Tibial nerve (tissue), 4 donors: ENCODE results near the gene MUSTN1. TPM values are rescaled to one million over a fixed set of nuclear protein-coding genes. Genes with fewer than 3 reads are reported as not detected.

Experiments used
- DNase-seq, 2 donors: peaks; one replicate each; pipeline ENCODE4 v3.0.0-alpha.2; 2019; ENCODE audit warnings: low spot score in 2 of 2
- H3K27ac ChIP-seq, 4 donors: fragments of 200-600 bp; sonication (generic) in 3 of 4; one replicate each; pipeline ENCODE4 v1.5.1; 2017 to 2019; ENCODE audit warnings: mild to moderate bottlenecking in 1 of 4
- H3K27me3 ChIP-seq, 2 donors: fragments of 200-600 bp; sonication (generic) in 1 of 2; one replicate each; pipeline versions ENCODE4 v1.5.1 to v1.6.0; 2017 to 2019
- H3K36me3 ChIP-seq, 3 donors: fragments of 200-600 bp; sonication (generic); one replicate each; pipeline ENCODE4 v1.5.1; 2018 to 2019
- H3K4me1 ChIP-seq, 4 donors: fragments of 200-600 bp; sonication (generic) in 3 of 4; one replicate each; pipeline ENCODE4 v1.5.1; 2017 to 2019
- H3K4me3 ChIP-seq, 4 donors: fragments of 200-600 bp; sonication (generic) in 3 of 4; one replicate each; pipeline ENCODE4 v1.5.1; 2017 to 2019; ENCODE audit warnings: mild to moderate bottlenecking in 1 of 4, moderate library complexity in 1 of 4
- H3K9me3 ChIP-seq, 4 donors: fragments of 200-600 bp; sonication (generic) in 3 of 4; one replicate each; pipeline ENCODE4 v1.5.1; 2017 to 2019
- CTCF ChIP-seq, 5 experiments: fragments of 200-600 bp in 3 of 5; fragments of 450-650 bp in 2 of 5; sonication (generic) in 3 of 5; IDR thresholded peaks; one replicate each; pipeline ENCODE4 v1.5.1; 2016 to 2019; ENCODE audit warnings: antibody characterized with exemption in 5 of 5, mild to moderate bottlenecking in 3 of 5, moderate library complexity in 2 of 5
- EP300 ChIP-seq, 2 donors: sonication (generic); formaldehyde crosslinking; IDR thresholded peaks; one replicate each; pipeline ENCODE4 v1.6.1; 2017; ENCODE audit warnings: antibody characterized with exemption in 2 of 2, mild to moderate bottlenecking in 1 of 2
- POLR2A ChIP-seq, 2 donors: fragments of 450-650 bp; IDR thresholded peaks; one replicate each; pipeline ENCODE4 v1.6.1; 2017; ENCODE audit warnings: antibody characterized with exemption in 2 of 2, mild to moderate bottlenecking in 2 of 2, moderate library complexity in 2 of 2
- WGBS, 2 donors: methylation state at CpG; one replicate each; pipeline ENCODE4 v1.1.5; 2018; 5-methylcytosine and 5-hydroxymethylcytosine counted together
- total RNA-seq, 4 donors: library from RNA; depleted of rRNA; stranded (reverse); fragments of >200 nt; gene quantifications; one replicate each; pipeline ENCODE4 v1.1.0, GENCODE V29; 2016

MUSTN1 gene
- total RNA-seq, 4 donors from 2014 or later = 38.5 to 77.9 (median 64.9) TPM

GRCh38 chr3:52848617-52849016 is 13.8 kb upstream of the MUSTN1 start:
- H3K27ac ChIP-seq = peak overlapping the region in 2 of 4 donors; percentile 63 to 85
- no peaks in the 10 kb centered on the region for H3K9me3 ChIP-seq
- H3K4me1 ChIP-seq = peaks cover 0 to 32% (median 9%) of the 10 kb centered on the region in 4 donors
- DNase-seq = peak in 1 of 2 donors; percentile 27
- H3K36me3 ChIP-seq = peaks cover 0 to 72% (median 11%) of the 10 kb centered on the region in 3 donors
- H3K4me3 ChIP-seq = no peak overlapping the region
- WGBS, 2 donors = 82 to 93% methylated on average over 6 of the region's 7 CpGs
- no peaks in the 10 kb centered on the region for H3K27me3 ChIP-seq
- no peak for TF ChIP-seq POLR2A (IDR thresholded peaks at IDR 0.05)
- TF ChIP-seq EP300 (IDR thresholded peaks at IDR 0.05) = no peak
- TF ChIP-seq CTCF (IDR thresholded peaks at IDR 0.05) = no peak

DNA sequence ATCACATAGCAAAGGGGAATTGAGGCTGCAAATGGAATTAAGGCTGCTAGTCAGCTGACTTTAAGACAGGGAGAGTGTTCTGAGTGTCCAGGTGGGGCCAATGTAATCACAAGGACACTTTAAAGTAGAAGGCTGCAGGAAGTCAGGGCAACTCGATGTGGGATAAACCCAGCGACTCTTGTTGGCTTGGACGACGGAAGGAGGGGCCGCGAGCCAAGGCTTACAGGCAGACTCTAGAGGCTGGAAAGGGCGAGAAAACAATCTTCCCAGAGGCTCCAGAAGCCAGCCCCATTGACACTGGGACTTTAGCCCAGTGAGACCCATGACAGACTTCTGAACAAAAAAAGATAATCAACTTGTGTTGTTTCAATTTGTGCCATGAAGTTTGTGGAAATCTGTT is 12.9 kb upstream of the MUSTN1 start:
- TF ChIP-seq CTCF (IDR thresholded peaks at IDR 0.05) = no peak
- TF ChIP-seq POLR2A (IDR thresholded peaks at IDR 0.05) = no peak
- TF ChIP-seq EP300 (IDR thresholded peaks at IDR 0.05) = no peak
- Histone ChIP-seq H3K36me3 (peaks cover 0 to 71% (median 6%) of the 10 kb centered on the region in 3 donors), H3K4me1 (peaks cover 0 to 41% (median 9%) of the 10 kb centered on the region in 4 donors), H3K27ac (peak overlapping the region in 1 of 4 donors; percentile 85), H3K9me3 (no peaks in the 10 kb centered on the region), H3K4me3 (no peak overlapping the region), H3K27me3 (no peaks in the 10 kb centered on the region)
- DNase-seq = no peak
- 89 to 90% methylated on average over 7 of the region's 7 CpGs for WGBS, 2 donors

DNA sequence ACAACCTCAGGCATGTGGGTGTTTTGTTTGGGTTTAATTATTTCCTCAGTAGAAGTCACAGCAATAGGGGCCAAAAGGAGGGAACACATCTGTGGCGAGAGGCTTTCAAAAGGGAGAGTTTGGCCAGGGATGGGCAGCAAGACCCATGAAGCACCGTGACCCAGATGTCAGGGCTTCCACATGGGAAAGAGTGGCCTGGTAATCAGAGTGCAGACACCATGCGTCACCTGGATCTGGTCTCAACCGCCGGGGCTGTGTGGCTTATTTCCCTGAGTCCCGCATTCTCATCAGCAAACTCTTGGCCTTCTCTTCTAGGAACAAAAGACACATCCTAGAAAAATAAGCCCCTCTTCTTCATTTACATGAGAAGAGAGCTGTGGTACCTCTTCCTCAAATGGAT is 12.4 kb upstream of the MUSTN1 start:
- Histone ChIP-seq H3K27me3 (no peaks in the 10 kb centered on the region), H3K9me3 (no peaks in the 10 kb centered on the region), H3K36me3 (peaks cover 0 to 71% (median 6%) of the 10 kb centered on the region in 3 donors), H3K27ac (peak overlapping the region in 1 of 4 donors; percentile 85), H3K4me1 (peaks cover 0 to 41% (median 9%) of the 10 kb centered on the region in 4 donors), H3K4me3 (no peak overlapping the region)
- no peak for DNase-seq
- TF ChIP-seq EP300 (IDR thresholded peaks at IDR 0.05) = no peak
- WGBS, 2 donors = 91 to 97% methylated on average over 6 of the region's 6 CpGs

GRCh38 chr3:52846432-52846965 is 11.7 kb upstream of the MUSTN1 start:
- H3K36me3 ChIP-seq = peaks cover 0 to 70% (median 6%) of the 10 kb centered on the region in 3 donors
- peaks cover 0 to 41% (median 9%) of the 10 kb centered on the region in 4 donors for H3K4me1 ChIP-seq

DNA sequence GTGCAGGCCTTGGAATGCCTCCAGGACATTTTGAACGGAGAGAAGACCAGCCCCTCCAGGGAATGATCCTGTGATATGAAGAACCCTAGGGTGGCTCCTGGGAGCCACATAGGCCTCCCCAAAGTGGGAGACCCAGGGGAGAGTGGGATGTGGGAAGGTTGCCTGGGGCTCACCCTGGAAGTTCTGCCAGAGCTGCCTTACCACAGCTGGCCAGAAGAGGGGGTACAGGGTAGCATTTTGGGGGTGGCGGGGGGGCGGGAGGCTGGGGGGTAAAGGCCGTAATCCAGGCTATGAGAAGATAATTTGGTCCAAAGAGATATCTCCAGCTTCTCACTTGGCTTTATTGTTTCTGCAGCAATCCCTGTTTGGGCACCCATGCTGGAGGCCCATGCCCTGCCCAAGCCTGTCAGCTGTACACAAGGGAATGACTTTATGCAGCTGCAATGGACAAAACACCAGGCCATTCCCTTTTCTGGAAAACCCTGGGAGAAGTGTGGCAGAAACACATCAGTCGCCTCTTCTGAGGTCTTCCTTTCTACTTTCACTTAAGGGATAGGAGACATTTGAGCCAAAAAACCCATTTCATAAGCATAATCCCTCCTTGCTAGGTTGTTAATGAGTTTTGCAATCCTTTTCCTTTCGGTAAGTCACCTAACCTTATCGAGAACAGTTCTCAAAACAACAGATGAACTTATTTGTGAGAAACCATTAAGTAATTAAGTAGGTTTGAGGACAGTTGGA is 11.0 kb upstream of the MUSTN1 start:
- Histone ChIP-seq H3K9me3 (no peaks in the 10 kb centered on the region), H3K36me3 (peaks cover 0 to 70% (median 6%) of the 10 kb centered on the region in 3 donors), H3K27me3 (no peaks in the 10 kb centered on the region), H3K27ac (peak overlapping the region; percentile 46 to 89 (median 78)), H3K4me3 (no peak overlapping the region), H3K4me1 (peaks cover 0 to 41% (median 9%) of the 10 kb centered on the region in 4 donors)
- TF ChIP-seq EP300 (IDR thresholded peaks at IDR 0.05) (no peak), POLR2A (IDR thresholded peaks at IDR 0.05) (no peak), CTCF (IDR thresholded peaks at IDR 0.05) (peak in 4 of 5 experiments; percentile 19 to 54 (median 44))
- DNase-seq = no peak
- WGBS, 2 donors = 58 to 68% methylated on average over 7 of the region's 7 CpGs

More at GRCh38 chr3:52846432-52846965, 11.7 kb upstream of the MUSTN1 start:
- TF ChIP-seq CTCF (IDR thresholded peaks at IDR 0.05) (no peak), EP300 (IDR thresholded peaks at IDR 0.05) (peak in 1 of 2 donors; percentile 48)
- Histone ChIP-seq H3K9me3 (no peaks in the 10 kb centered on the region), H3K27me3 (no peaks in the 10 kb centered on the region), H3K27ac (peak overlapping the region in 2 of 4 donors; percentile 85 to 89), H3K4me3 (no peak overlapping the region)
- DNase-seq = no peak
- 71 to 78% methylated on average over 15 of the region's 15 CpGs for WGBS, 2 donors
